Measurements from ENCODE around the gene LHX8. TPM values are rescaled to one million over a fixed set of nuclear protein-coding genes. Genes with fewer than 3 reads are reported as not detected.

Gene LHX8
- total RNA-seq, 2 experiments from 2014 or later: not detected

- Mint-ChIP-seq H3K27ac (no peak overlapping the region), H3K4me1 (no peaks in the 10 kb centered on the region), H3K9me3 (no peaks in the 10 kb centered on the region), H3K36me3 (ENCODE audit: low read depth) (peaks cover 9% of the 10 kb centered on the region), H3K27me3 (peaks cover 70% of the 10 kb centered on the region), H3K4me3 (no peak overlapping the region)
- CTCF ChIA-PET: no interaction called here
- POLR2A ChIA-PET: no interaction called here
- DNase-seq: no peak
Observed at GRCh38 chr1:75127916-75128717, 6.1 kb upstream of the LHX8 start.

- H3K9me3 Mint-ChIP-seq: no peaks in the 10 kb centered on the region
- H3K4me1 Mint-ChIP-seq: peaks cover 3% of the 10 kb centered on the region
- peaks cover 9% of the 10 kb centered on the region for H3K36me3 Mint-ChIP-seq (ENCODE audit: low read depth)
- peaks cover 84% of the 10 kb centered on the region for H3K27me3 Mint-ChIP-seq
- no peak overlapping the region for H3K27ac Mint-ChIP-seq
- CTCF ChIA-PET: no interaction called here
- H3K4me3 Mint-ChIP-seq: no peak overlapping the region
- DNase-seq: no peak
- POLR2A ChIA-PET: no interaction called here
Observed at GRCh38 chr1:75129660-75129982, 4.6 kb upstream of the LHX8 start.

GRCh38 chr1:75129983-75130789, 4.0 kb upstream of the LHX8 start:
- CTCF ChIA-PET: no interaction called here
- POLR2A ChIA-PET: no interaction called here
- Mint-ChIP-seq H3K36me3 (ENCODE audit: low read depth) (peaks cover 9% of the 10 kb centered on the region), H3K27me3 (peaks cover 87% of the 10 kb centered on the region), H3K27ac (no peak overlapping the region), H3K9me3 (no peaks in the 10 kb centered on the region), H3K4me1 (peaks cover 7% of the 10 kb centered on the region), H3K4me3 (no peak overlapping the region)
- DNase-seq: no peak

GRCh38 chr1:75130865-75131564, 3.2 kb upstream of the LHX8 start:
- Mint-ChIP-seq H3K4me3 (no peak overlapping the region), H3K4me1 (peaks cover 11% of the 10 kb centered on the region), H3K27ac (no peak overlapping the region), H3K27me3 (peaks cover 91% of the 10 kb centered on the region), H3K36me3 (ENCODE audit: low read depth) (peaks cover 7% of the 10 kb centered on the region), H3K9me3 (no peaks in the 10 kb centered on the region)
- ChIA-PET CTCF (no interaction called here), POLR2A (no interaction called here)
- DNase-seq: no peak

- H3K36me3 Mint-ChIP-seq (ENCODE audit: low read depth): peaks cover 7% of the 10 kb centered on the region
- H3K4me1 Mint-ChIP-seq: peaks cover 12% of the 10 kb centered on the region
- H3K27me3 Mint-ChIP-seq: peaks cover 94% of the 10 kb centered on the region
- H3K9me3 Mint-ChIP-seq: no peaks in the 10 kb centered on the region
- CTCF ChIA-PET: no interaction called here
- no peak for DNase-seq
- POLR2A ChIA-PET: no interaction called here
- no peak overlapping the region for H3K27ac Mint-ChIP-seq
- H3K4me3 Mint-ChIP-seq: no peak overlapping the region
Observed at GRCh38 chr1:75131565-75132241, 2.5 kb upstream of the LHX8 start.

- POLR2A ChIA-PET: no interaction called here
Observed at GRCh38 chr1:75132242-75132811, 1.9 kb upstream of the LHX8 start.

GRCh38 chr1:75132812-75133619, 1.2 kb upstream of the LHX8 start:
- Mint-ChIP-seq H3K4me1 (peaks cover 12% of the 10 kb centered on the region), H3K27ac (no peak overlapping the region), H3K36me3 (ENCODE audit: low read depth) (peaks cover 7% of the 10 kb centered on the region), H3K4me3 (no peak overlapping the region), H3K9me3 (no peaks in the 10 kb centered on the region), H3K27me3 (peaks cover 92% of the 10 kb centered on the region)
- ChIA-PET POLR2A (no interaction called here), CTCF (no interaction called here)
- no peak for DNase-seq

More at GRCh38 chr1:75132242-75132811, 1.9 kb upstream of the LHX8 start:
- H3K4me3 Mint-ChIP-seq: no peak overlapping the region
- no peak overlapping the region for H3K27ac Mint-ChIP-seq
- peaks cover 92% of the 10 kb centered on the region for H3K27me3 Mint-ChIP-seq
- CTCF ChIA-PET: no interaction called here
- DNase-seq: no peak
- peaks cover 7% of the 10 kb centered on the region for H3K36me3 Mint-ChIP-seq (ENCODE audit: low read depth)
- peaks cover 12% of the 10 kb centered on the region for H3K4me1 Mint-ChIP-seq
- no peaks in the 10 kb centered on the region for H3K9me3 Mint-ChIP-seq

- CTCF ChIA-PET: interaction anchor here (1.3 kb wide), 1 partner anchor 360 kb away, joined by 3 read pairs; no protein-coding TSS in a partner anchor
- POLR2A ChIA-PET: no interaction called here
Observed at GRCh38 chr1:75134647-75135572, 722 bp downstream of the LHX8 start.

GRCh38 chr1:75135573-75136194, 1.5 kb downstream of the LHX8 start:
- ChIA-PET CTCF (interaction anchor here (0.7 to 1.3 kb wide), 2 partner anchors 360 to 611 kb away, joined by 3 read pairs; no protein-coding TSS in a partner anchor), POLR2A (no interaction called here)
- Mint-ChIP-seq H3K9me3 (no peaks in the 10 kb centered on the region), H3K27me3 (peaks cover 79% of the 10 kb centered on the region), H3K4me3 (peak overlapping the region; percentile 68), H3K4me1 (peaks cover 12% of the 10 kb centered on the region), H3K27ac (no peak overlapping the region), H3K36me3 (ENCODE audit: low read depth) (peaks cover 5% of the 10 kb centered on the region)
- no peak for DNase-seq

More at GRCh38 chr1:75134647-75135572, 722 bp downstream of the LHX8 start:
- H3K9me3 Mint-ChIP-seq: no peaks in the 10 kb centered on the region
- H3K4me3 Mint-ChIP-seq: peak overlapping the region; percentile 68
- peaks cover 86% of the 10 kb centered on the region for H3K27me3 Mint-ChIP-seq
- H3K36me3 Mint-ChIP-seq (ENCODE audit: low read depth): peaks cover 5% of the 10 kb centered on the region
- peak overlapping the region; percentile 10 for H3K27ac Mint-ChIP-seq
- DNase-seq: no peak
- peaks cover 12% of the 10 kb centered on the region for H3K4me1 Mint-ChIP-seq

- peak overlapping the region; percentile 10 for H3K4me3 Mint-ChIP-seq
- no peaks in the 10 kb centered on the region for H3K9me3 Mint-ChIP-seq
- POLR2A ChIA-PET: no interaction called here
- H3K4me1 Mint-ChIP-seq: peaks cover 12% of the 10 kb centered on the region
- H3K36me3 Mint-ChIP-seq (ENCODE audit: low read depth): peaks cover 4% of the 10 kb centered on the region
- H3K27me3 Mint-ChIP-seq: peaks cover 73% of the 10 kb centered on the region
- H3K27ac Mint-ChIP-seq: no peak overlapping the region
- DNase-seq: no peak
- CTCF ChIA-PET: interaction anchor here (0.7 to 1.3 kb wide), 2 partner anchors 361 to 612 kb away, joined by 3 read pairs; no protein-coding TSS in a partner anchor
Observed at GRCh38 chr1:75136195-75136815, 2.1 kb downstream of the LHX8 start.

Data from activated CD4-positive, alpha-beta memory T cell treated with anti-CD3 and anti-CD28 coated beads, Interleukin-2, amount 10 ng/mL, durations not matched to agents 7 days and 5 days (primary cell).